Measurements from ENCODE around the gene SYNM.
A peak's percentile ranks its signal among the peaks of the same experiment; 100 is the strongest.

Gene SYNM

GRCh38 chr15:99125061-99125891 lies 20.4 kb downstream of the SYNM start:
- DNase-seq = no peak

- DNase-seq = no peak
Measured at GRCh38 chr15:99126131-99126588, 21.3 kb downstream of the SYNM start.

- DNase-seq = no peak
Measured at GRCh38 chr15:99126930-99127329, 22.1 kb downstream of the SYNM start.

GRCh38 chr15:99127773-99128172 lies 22.9 kb downstream of the SYNM start:
- DNase-seq = no peak

GRCh38 chr15:99128411-99128810 lies 23.5 kb downstream of the SYNM start:
- no peak for DNase-seq

GRCh38 chr15:99129644-99130043 lies 24.8 kb downstream of the SYNM start:
- no peak for DNase-seq

- DNase-seq = no peak
Measured at GRCh38 chr15:99130314-99130713, 25.4 kb downstream of the SYNM start.

- DNase-seq = no peak
Measured at GRCh38 chr15:99130765-99131440, 26.0 kb downstream of the SYNM start.

GRCh38 chr15:99131441-99132023 lies 26.7 kb downstream of the SYNM start:
- no peak for DNase-seq

- peak; percentile 16 for DNase-seq
Measured at GRCh38 chr15:99132122-99132521, 27.2 kb downstream of the SYNM start.

- no peak for DNase-seq
Measured at GRCh38 chr15:99132634-99133287, 27.9 kb downstream of the SYNM start.

- DNase-seq = no peak
Measured at GRCh38 chr15:99134317-99134821, 29.5 kb downstream of the SYNM start.

- DNase-seq = no peak
Measured at GRCh38 chr15:99135194-99135593, 30.3 kb downstream of the SYNM start.

GRCh38 chr15:99137111-99137546 lies 32.2 kb downstream of the SYNM start:
- DNase-seq = no peak

- DNase-seq = no peak
Measured at GRCh38 chr15:99137877-99138276, 33.0 kb downstream of the SYNM start.

- no peak for DNase-seq
Measured at GRCh38 chr15:99138491-99138982, 33.7 kb downstream of the SYNM start.

- no peak for DNase-seq
Measured at GRCh38 chr15:99139276-99139675, 34.4 kb downstream of the SYNM start.

GRCh38 chr15:99140590-99140989 lies 35.7 kb downstream of the SYNM start:
- no peak for DNase-seq

GRCh38 chr15:99141943-99142342 lies 37.1 kb downstream of the SYNM start:
- DNase-seq = no peak

- no peak for DNase-seq
Measured at GRCh38 chr15:99142562-99142961, 37.7 kb downstream of the SYNM start.

GRCh38 chr15:99143242-99143641 lies 38.4 kb downstream of the SYNM start:
- no peak for DNase-seq

All from fibroblast of skin of abdomen (primary cell).